A673 (cell line): ENCODE results near the gene EPM2AIP1. TPM values are rescaled to one million over a fixed set of nuclear protein-coding genes. Genes with fewer than 3 reads are reported as not detected.

Source experiments
- BruUV-seq: library from RNA; stranded (reverse); fragments of 400-500 nt; replicated peaks from 2 replicates; lab custom pipeline; 2021; lab: Mats Ljungman, UMichigan
- CTCF ChIA-PET: fragments of 300-600 bp; sonication (Branson Sonifier 250); formaldehyde crosslinking; loops from one replicate; lab custom pipeline; 2022; ENCODE audit warnings: antibody characterized with exemption; lab: Charles Lee
- POLR2A ChIA-PET: fragments of 300-600 bp; sonication (Branson Sonifier 250); formaldehyde crosslinking; loops from one replicate; lab custom pipeline; 2022; ENCODE audit warnings: antibody characterized with exemption; ENCODE audit not compliant: low non-redundant PET; lab: Charles Lee
- DNase-seq: peaks from one replicate; pipeline ENCODE4 v3.0.0-alpha.2; 2015; ENCODE audit warnings: low spot score
- H3K27ac ChIP-seq: fragments of 200-600 bp; sonication (generic); 2 replicates; pipeline ENCODE4 v1.5.1; 2016; ENCODE audit warnings: mixed run types, low read depth, mild to moderate bottlenecking, mixed read lengths, antibody characterized with exemption, low read length; ENCODE audit not compliant: poor library complexity, severe bottlenecking
- H3K27me3 ChIP-seq: fragments of 200-600 bp; sonication (generic); replicated peaks from 2 replicates; pipeline ENCODE4 v1.6.1; 2017; ENCODE audit warnings: mixed run types, low read depth, mild to moderate bottlenecking, mixed read lengths, antibody characterized with exemption, low read length; ENCODE audit not compliant: insufficient read depth, poor library complexity
- H3K36me3 ChIP-seq: fragments of 200-600 bp; sonication (generic); 2 replicates; pipeline ENCODE4 v1.6.1; 2016; ENCODE audit warnings: mixed run types, mild to moderate bottlenecking, mixed read lengths, antibody characterized with exemption, low read length; ENCODE audit not compliant: insufficient read depth, poor library complexity, severe bottlenecking
- H3K4me1 ChIP-seq: fragments of 200-600 bp; sonication (generic); 2 replicates; pipeline ENCODE4 v1.6.1; 2017; ENCODE audit warnings: mixed run types, mild to moderate bottlenecking, mixed read lengths, antibody characterized with exemption, low read length; ENCODE audit not compliant: insufficient read depth, poor library complexity, severe bottlenecking
- H3K4me3 ChIP-seq: fragments of 200-600 bp; sonication (generic); 2 replicates; pipeline ENCODE4 v1.5.1; 2016; ENCODE audit warnings: low read depth, mixed run types, mild to moderate bottlenecking, mixed read lengths, low read length; ENCODE audit not compliant: poor library complexity, severe bottlenecking
- H3K9me3 ChIP-seq: fragments of 200-600 bp; sonication (generic); 2 replicates; pipeline ENCODE4 v1.6.1; 2016; ENCODE audit warnings: mixed run types, low read depth, mild to moderate bottlenecking, mixed read lengths, antibody characterized with exemption, low read length; ENCODE audit not compliant: poor library complexity, severe bottlenecking
- EZH2 ChIP-seq: fragments of 200-600 bp; sonication (generic); IDR thresholded peaks from 2 replicates; pipeline ENCODE4 v1.6.1; 2017; ENCODE audit warnings: borderline replicate concordance, low read depth, mild to moderate bottlenecking, mixed read lengths, antibody characterized with exemption, low read length; ENCODE audit not compliant: poor library complexity, severe bottlenecking
- intact Hi-C: fragments of 100-400 bp; cut with micrococcal nuclease; formaldehyde crosslinking; loops from one replicate; pipeline ENCODE4 v1.10.0; 2022; ENCODE audit not compliant: unreplicated experiment
- total RNA-seq: library from RNA; stranded (reverse); gene quantifications from 2 replicates; pipeline ENCODE4 v1.2.3, GENCODE V29; 2021
- TF ChIP-seq, protein P1 (sequence below): fragments of 300-800, 200-600 bp; sonication (generic); conservative IDR thresholded peaks from 2 replicates; pipeline ENCODE4 v1.5.1; 2017; ENCODE audit warnings: low read depth, mild to moderate bottlenecking, antibody characterized with exemption, low read length, moderate library complexity, mixed read lengths

Gene EPM2AIP1
- total RNA-seq, 1 experiment from 2014 or later: 25.8 TPM

DNA sequence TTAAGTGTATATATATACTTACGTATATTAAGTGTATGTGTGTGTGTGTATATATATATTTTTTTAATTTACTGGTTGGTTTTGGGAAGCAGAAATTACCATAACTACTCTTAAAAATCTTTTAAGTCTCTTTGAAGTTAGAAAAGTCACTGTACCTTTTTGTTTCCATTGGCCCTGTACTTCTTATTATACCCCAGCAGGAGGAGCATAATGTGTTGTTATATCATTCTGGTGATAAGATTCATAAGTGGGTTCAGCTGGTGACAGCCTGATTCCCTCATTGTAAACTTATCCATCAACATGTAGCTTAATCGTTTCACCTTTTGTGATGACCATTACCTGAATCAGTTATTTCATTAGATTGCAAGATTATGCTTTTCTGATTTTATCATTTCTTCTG, 31.2 kb upstream of the EPM2AIP1 start:
- no peaks in the 10 kb centered on the region for H3K4me1 ChIP-seq
- no peak overlapping the region for H3K4me3 ChIP-seq
- H3K27me3 ChIP-seq: no peaks in the 10 kb centered on the region
- H3K9me3 ChIP-seq: no peaks in the 10 kb centered on the region
- BruUV-seq: no TSS peak
- CTCF ChIA-PET: interaction anchor here (0.6 kb wide), 1 partner anchor 189 kb away, joined by 5 read pairs; no protein-coding TSS in a partner anchor
- no peak for TF ChIP-seq EZH2
- TF ChIP-seq, protein P1, sequence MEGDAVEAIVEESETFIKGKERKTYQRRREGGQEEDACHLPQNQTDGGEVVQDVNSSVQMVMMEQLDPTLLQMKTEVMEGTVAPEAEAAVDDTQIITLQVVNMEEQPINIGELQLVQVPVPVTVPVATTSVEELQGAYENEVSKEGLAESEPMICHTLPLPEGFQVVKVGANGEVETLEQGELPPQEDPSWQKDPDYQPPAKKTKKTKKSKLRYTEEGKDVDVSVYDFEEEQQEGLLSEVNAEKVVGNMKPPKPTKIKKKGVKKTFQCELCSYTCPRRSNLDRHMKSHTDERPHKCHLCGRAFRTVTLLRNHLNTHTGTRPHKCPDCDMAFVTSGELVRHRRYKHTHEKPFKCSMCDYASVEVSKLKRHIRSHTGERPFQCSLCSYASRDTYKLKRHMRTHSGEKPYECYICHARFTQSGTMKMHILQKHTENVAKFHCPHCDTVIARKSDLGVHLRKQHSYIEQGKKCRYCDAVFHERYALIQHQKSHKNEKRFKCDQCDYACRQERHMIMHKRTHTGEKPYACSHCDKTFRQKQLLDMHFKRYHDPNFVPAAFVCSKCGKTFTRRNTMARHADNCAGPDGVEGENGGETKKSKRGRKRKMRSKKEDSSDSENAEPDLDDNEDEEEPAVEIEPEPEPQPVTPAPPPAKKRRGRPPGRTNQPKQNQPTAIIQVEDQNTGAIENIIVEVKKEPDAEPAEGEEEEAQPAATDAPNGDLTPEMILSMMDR: peak; percentile 49
- intact Hi-C loops: loop anchor here (2.0 kb wide), 1 partner anchor 189 kb away; no protein-coding TSS in a partner anchor
- peak; percentile 38 for DNase-seq
- POLR2A ChIA-PET: no interaction called here
- no peak overlapping the region for H3K27ac ChIP-seq
- peaks cover 76% of the 10 kb centered on the region for H3K36me3 ChIP-seq

DNA sequence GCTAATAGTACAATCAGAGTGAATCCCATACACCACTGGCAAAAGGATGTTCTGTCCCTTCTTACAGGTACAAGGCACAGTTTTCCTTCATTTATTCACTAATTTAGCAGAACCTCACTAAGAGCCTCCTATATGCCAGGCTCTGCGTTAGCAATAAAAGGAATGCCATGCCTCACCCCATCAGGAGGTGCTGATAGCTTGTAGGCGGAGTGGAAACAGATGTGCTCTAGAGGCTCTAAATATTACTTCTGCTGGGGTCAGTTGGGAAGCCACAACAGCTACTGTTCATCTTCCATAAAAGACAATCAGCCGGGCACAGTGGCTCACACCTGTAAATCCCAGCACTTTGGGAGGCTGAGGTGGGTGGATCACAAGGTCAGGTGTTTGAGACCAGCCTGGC, 24.8 kb upstream of the EPM2AIP1 start:
- intact Hi-C loops: no loop called here
- H3K9me3 ChIP-seq: no peaks in the 10 kb centered on the region
- H3K27ac ChIP-seq: no peak overlapping the region
- POLR2A ChIA-PET: no interaction called here
- no peaks in the 10 kb centered on the region for H3K27me3 ChIP-seq
- CTCF ChIA-PET: no interaction called here
- no peaks in the 10 kb centered on the region for H3K4me1 ChIP-seq
- no peak for DNase-seq
- no TSS peak for BruUV-seq
- TF ChIP-seq, protein P1: no peak
- TF ChIP-seq EZH2: no peak
- H3K36me3 ChIP-seq: peaks cover 80% of the 10 kb centered on the region
- no peak overlapping the region for H3K4me3 ChIP-seq

DNA sequence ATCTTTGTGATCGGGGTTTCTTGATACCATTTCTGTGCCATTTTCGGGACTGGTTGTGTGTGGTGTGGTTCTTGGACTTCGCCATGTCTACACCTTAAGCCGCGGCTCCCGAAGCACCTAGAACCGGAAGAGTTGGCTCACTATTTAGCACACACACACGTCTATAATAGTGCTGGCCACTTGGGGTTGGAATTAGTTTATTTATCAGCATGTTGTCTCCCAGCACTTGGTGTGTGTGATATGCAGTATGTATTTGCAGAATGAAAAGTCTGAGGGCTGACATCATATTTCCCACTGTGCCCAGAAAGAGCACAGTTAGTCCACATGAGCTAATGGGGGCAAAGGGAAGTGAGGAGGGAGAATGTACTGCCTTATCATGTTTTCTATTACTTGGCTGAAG, 24.0 kb upstream of the EPM2AIP1 start:
- H3K36me3 ChIP-seq: peaks cover 82% of the 10 kb centered on the region
- H3K4me1 ChIP-seq: no peaks in the 10 kb centered on the region
- BruUV-seq: no TSS peak
- H3K4me3 ChIP-seq: no peak overlapping the region
- ChIA-PET CTCF (no interaction called here), POLR2A (no interaction called here)
- DNase-seq: no peak
- H3K27me3 ChIP-seq: no peaks in the 10 kb centered on the region
- TF ChIP-seq, protein P1: no peak
- H3K27ac ChIP-seq: no peak overlapping the region
- intact Hi-C loops: no loop called here
- no peaks in the 10 kb centered on the region for H3K9me3 ChIP-seq
